ENCODE measurements around the gene CBL.

DNA sequence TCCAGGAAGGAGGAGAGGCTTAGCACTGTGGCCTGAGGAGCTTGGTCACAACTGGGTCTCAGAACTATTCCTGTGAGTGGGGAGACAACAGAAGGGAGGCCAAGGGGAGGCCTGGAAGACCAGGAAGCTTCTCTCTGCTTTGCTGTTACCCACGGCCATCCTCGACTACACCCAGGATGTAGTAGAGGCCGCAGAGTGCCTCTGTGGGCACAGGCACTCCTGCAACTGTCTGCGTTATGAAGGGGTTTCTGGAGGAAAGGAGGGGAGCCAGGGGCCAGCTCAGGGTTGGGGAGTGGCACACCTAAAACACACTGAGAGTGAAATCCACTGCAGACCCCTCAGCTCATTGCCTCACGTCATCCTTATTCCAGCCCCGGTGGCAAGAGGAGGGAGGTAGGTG lies 144.2 kb downstream of the CBL start:
- no peak for TF ChIP-seq EZH2 (IDR thresholded peaks at IDR 0.05; ENCODE audit: borderline replicate concordance, low read depth, low read length, severe bottlenecking)
- TF ChIP-seq, protein P1, sequence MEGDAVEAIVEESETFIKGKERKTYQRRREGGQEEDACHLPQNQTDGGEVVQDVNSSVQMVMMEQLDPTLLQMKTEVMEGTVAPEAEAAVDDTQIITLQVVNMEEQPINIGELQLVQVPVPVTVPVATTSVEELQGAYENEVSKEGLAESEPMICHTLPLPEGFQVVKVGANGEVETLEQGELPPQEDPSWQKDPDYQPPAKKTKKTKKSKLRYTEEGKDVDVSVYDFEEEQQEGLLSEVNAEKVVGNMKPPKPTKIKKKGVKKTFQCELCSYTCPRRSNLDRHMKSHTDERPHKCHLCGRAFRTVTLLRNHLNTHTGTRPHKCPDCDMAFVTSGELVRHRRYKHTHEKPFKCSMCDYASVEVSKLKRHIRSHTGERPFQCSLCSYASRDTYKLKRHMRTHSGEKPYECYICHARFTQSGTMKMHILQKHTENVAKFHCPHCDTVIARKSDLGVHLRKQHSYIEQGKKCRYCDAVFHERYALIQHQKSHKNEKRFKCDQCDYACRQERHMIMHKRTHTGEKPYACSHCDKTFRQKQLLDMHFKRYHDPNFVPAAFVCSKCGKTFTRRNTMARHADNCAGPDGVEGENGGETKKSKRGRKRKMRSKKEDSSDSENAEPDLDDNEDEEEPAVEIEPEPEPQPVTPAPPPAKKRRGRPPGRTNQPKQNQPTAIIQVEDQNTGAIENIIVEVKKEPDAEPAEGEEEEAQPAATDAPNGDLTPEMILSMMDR (IDR thresholded peaks at IDR 0.05; ENCODE audit: borderline replicate concordance, extremely low read depth, low read length, poor library complexity, severe bottlenecking): no peak
